Activated effector memory CD4-positive, alpha-beta T cell treated with anti-CD3 and anti-CD28 coated beads, Interleukin-2, amount 50 U/mL, for 16 hours (primary cell): ENCODE results near the gene PTPRN2.

Source experiments
- DNase-seq: peaks from one replicate; pipeline ENCODE4 v3.0.0-alpha.2; 2020

PTPRN2 gene

DNA sequence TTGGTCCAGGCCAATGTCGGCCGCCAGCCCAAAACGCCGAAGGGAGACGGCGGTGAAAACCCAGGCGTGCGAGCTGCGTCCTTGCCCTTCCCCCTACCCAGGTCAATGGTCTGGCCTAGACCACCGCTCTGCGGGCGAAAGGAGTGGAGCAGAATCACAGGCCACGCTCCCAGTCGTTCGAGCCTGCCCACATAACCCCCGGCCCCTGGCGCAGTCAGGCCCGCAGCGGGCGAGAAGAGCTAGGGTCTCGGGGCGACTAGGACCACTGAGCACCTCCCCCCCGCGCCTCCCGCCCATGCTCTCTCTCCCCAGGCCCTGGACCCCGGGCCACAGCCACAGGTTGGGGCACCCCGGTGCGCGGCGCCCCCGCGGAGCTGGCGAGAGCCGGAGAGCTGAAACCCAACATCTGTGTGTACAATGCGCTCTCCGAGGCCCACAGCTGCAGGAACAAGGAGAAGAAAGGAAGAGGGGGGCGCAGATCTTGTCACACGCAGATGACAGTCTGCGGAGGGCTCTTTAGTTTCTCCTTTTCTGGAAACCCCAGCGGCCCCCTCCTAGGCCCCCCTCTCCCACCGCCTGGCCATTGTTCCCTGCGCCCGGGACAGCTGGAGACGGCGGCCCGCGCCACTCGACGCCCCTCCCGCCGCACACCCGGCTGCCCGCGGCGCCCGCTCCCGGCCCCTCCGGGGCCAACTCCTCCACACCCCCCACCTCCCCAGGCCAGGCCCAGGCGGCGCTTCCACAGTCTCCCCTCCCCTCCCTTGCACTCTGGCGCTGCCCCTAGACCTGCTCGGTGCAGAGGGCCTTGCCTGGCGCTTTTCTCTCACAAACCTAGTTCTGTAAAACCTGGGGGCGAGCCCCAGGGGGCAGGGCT lies 895.8 kb downstream of the PTPRN2 start:
- peak; percentile 61 for DNase-seq

DNA sequence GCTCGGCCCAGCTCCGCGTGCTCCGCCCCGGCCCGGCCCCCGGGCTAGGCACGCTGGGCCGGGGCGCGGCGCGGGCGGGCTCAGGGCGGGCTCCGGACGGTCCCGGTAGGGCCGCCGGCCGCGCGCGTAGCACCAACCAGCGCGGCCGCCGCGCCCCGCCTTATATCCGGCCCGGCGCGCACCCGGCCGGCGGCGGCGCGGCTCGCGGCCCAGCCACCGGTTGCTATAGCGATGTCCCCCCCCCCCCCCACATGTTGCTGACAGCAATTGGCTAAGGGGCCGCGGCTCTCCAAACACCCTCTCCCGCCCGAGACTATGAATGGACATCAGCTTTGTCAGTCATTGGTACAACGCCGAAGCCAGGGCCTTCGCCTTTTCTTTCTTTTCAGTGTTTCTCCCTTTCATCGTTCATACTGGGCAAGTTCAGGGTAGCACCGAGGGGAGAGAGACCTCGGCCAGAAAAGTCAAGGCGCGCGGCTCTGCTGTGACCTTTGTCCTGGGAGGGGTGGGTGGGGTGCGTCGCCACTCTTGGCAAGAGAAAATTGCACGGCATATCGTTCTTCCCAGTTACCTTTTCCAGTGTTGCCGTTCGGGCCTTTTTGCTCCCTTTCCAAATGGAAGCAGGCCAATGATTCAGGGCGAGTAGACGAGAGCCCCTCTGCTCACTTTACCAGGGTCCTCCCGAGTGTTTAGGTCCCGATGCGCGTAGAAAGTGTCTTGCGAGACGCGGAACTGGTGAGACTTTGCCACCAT lies 896.6 kb downstream of the PTPRN2 start:
- DNase-seq, result peak; percentile 59

DNA sequence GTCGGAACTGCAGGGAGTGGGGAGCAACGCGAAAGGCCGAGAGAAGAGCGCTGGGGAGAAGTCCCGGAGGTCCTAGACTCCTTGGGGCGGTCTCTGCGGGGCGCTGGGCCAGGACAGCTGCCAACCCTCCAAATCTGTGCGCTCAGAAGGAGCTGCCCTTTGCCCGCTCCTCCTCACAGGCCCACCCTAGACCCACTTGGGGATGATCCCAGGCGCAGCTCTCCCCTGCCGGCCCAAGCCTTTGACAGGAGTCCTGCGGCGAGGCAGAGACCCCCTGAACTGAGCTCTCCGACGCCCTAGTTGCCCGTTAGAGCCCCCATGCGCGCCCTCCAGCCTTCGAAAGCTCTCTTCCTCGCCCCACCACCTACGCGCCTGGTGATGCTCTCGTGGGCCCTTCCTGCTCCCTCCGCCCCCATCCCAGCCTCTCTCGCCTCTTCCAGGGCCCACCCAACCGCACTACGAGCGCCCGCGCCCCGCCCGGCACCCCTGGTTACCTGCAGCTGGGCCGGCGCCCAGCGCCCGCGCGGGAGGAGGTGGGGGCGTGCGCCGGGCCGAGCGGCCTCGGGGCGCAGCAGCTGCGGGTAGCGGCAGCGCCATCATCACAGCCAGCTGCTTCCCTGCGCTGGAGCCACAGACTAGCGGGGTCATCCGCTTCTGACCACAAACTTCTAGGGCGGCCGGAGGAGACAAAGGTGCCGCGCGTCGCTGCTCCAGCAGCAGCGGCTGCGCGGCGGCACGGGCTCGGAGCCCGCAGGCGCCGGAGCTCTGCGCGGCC lies 897.4 kb downstream of the PTPRN2 start:
- DNase-seq, result peak; percentile 61

DNA sequence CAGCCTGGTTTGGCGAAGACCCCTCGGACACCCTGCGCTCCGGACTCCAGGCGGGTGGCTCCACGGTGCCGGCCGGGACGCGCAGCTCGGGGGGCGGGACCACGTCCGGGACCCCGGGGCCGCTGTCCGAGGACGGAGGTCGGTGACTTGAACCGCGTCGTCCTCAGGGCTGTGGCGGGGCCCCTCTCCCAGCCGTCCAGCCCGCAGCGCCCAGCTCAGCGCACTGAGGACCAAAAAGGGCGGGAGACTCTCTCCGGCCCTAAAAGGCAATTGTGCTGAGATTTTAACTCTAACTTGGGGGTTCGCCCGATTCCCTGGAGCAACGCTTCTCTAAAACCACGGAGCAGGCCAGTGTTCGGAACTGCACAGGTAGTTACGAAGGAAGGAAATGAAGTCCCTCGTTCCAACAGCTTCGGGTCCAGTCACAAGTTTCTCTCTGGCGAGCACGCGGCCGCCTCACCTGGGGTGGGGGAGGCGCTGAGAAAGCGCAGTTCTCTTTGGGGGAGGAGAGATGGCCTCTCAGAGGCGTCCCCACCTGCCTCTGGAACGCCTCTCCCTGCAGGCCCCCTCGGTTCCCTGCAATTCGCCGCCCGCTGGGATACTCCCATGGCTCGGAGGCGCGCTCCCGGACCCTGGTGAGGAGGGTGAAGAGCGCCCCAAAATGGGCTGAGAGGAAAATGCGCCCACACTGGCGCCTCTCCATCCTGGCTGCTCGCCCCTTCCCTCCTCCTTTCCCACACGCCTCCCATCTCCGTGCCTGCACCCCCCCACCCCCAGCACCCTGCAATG lies 898.2 kb downstream of the PTPRN2 start:
- peak; percentile 58 for DNase-seq

DNA sequence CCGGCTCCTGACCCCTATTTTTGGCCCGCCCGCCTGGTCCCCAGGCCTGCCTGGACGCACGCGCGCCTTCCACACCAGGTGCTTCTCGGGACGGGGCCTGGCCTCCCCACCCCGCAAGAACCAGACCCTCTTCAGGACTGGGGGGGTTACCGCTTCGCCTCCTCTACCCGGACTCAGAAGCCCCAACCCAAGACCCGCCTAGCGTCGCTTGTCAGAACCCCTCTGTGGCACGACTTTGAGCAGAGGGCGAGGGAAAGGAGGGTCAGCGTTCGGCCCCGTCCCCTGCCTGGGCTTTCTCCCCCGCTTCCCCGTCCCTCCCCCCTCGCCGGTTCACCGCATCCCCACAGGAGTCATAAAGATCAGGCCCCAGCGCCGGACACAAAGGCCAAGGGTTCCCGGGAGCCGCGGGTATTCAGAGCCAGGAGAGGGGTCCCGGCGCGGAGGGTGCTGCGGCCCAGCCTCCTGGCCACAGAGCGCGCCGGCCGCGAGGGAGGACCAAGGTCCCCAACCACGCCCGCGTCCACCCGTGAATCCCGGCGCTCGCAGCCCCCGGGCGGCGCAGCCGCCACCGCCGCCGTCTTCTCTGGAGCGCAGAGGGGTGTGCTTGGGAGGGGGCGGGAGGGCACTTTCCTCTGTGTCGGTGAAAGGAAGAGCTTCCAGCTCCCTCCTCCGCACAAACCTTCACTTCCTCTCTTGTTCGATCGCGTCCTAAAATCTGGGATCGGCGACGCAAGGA lies 898.9 kb downstream of the PTPRN2 start:
- peak; percentile 55 for DNase-seq

DNA sequence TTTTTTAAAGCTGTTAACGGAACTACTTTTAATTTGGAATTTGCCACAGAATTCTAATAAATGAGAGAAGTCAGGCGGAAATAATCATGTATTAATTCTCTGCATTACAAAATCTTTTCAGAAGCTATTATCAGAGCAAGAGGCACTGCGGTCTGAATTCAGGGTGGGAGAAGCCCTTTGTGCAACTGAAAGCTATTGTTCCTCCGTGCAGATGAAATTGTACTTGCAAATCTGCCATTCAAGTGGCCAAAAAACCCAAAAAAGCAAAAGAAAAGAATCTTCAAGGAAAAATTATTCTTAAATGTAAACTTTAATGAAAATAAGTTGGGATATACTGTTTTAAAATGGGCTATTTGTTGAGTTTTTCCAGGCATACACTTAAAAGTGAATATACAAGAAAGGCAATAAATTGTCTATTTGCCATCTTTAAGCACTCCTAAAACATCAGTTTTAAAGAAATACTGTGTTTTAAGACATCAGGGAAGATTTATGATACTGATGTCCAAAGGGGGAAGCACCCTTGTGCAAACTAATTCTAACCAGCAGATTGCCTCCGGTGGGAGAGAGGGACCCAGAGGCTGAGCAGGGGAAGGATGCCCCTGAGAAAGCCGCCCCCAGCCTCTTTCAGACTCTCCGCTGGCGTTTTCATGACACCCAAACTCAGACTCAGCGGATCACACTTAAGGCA lies 899.6 kb downstream of the PTPRN2 start:
- DNase-seq, result no peak

DNA sequence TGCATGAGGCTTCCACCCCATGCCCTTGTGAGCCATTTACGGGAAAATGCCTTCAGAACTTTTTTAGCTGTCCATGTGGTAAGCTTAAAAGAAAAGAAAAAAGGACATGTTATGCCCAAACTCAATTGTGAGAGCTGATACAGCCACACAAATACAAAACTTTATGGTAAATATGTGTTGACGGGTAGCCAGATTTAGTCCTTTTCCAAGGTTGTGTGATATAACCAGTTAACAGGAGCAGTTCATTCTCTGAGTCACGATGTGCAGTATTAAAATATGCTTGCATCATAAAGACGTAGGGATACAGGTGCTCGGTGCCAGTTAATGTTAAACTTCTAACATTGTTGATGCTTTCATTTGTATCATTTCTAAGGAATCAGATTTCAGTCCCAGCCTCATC lies 900.5 kb downstream of the PTPRN2 start:
- DNase-seq, result peak; percentile 12

DNA sequence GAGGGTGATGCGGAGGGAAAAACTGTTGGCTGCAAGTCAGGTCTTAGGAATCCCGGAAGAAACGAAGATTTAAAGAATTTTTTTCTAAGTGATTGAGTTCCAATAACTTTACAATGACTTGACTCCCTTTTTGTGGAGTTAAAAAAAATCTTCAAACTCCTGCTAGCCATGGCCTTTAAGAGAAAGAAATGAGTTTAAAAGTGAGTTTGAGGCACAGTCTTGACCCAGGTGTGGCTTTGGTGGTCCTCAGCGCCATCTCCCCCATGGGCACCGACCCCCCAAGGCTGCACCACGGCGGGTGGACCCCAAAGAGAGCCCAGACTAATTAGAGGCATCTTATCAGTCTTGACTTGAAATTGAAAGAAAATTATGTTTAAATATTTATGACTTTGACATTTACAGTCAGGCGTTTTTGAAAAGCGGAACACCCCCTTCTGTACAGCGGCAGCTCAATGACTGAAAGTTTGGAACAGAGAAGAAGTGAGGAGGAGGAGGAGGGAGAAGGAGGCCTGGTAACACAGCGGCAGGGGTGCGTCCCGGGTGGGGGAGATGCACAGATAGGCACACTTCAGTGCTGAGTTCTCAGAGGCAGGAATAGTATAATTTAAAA lies 901.2 kb downstream of the PTPRN2 start:
- DNase-seq, result peak; percentile 24

DNA sequence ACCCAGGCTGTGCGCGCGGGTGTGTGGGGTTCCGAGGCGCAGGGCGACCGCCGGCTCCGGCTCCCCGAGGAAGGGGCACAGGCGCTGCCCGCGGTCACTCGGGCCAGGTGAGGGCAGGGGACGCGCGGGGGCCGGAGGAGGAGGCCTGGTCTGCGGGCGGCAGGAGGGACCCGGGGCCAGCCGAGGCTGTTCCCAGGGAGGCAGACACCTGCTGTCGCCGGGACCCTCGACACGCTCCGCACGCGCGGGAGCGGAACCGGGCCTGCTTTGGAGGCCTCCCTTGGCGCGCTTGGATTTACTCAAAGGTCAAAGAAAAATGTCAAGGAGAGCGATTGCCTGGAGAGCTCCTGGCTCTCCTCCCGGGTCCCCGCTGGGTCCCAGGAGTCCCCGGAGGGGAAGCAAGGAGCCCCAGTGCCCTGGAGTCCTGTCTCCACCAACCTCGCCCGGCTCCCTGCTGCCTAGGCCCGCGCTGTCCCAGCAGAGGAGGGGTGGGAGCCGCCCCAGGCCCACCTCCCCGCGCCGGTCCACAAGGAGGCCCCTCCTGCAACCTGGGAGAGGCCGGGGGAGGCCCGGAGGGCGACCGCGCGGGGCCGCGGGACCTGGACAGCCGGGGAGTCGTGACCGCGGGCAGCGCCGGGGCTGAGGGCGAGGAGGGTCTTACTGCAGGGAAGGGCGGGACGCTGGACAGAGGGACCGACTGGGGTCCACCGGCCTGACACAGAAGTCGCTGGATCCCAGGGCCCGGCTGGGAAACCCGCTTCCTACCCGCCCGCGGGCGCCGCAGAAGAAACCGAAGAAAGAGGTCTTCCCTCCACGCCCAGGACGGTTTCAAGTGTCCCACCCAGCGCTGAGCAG lies 902.0 kb downstream of the PTPRN2 start:
- DNase-seq, result peak; percentile 57

DNA sequence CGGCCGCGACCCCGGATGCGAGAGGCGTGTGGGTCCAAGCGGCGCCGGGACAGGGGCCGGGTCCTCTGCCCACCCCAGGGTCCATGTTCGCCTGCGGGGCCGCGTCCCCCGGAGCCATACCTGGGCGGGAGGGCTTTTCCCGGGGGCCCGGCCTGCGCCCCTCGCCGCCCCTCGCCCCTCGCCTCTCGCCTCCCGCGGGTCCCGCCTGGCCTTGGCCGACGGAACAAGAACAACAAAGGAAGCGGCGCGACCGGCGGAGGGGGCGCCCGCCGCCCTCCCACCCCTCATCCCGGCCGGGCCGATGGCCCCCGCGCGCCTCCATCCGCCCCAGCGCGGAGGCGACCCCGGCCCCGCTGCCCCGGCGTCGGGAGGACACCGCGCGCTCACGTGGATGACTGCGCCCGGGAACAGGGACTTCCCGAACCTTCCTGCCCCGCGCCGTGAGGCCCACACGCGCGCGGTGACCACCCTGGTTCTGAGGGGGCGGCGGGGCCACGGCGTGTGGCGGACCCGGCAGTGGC lies 902.7 kb downstream of the PTPRN2 start:
- no peak for DNase-seq

DNA sequence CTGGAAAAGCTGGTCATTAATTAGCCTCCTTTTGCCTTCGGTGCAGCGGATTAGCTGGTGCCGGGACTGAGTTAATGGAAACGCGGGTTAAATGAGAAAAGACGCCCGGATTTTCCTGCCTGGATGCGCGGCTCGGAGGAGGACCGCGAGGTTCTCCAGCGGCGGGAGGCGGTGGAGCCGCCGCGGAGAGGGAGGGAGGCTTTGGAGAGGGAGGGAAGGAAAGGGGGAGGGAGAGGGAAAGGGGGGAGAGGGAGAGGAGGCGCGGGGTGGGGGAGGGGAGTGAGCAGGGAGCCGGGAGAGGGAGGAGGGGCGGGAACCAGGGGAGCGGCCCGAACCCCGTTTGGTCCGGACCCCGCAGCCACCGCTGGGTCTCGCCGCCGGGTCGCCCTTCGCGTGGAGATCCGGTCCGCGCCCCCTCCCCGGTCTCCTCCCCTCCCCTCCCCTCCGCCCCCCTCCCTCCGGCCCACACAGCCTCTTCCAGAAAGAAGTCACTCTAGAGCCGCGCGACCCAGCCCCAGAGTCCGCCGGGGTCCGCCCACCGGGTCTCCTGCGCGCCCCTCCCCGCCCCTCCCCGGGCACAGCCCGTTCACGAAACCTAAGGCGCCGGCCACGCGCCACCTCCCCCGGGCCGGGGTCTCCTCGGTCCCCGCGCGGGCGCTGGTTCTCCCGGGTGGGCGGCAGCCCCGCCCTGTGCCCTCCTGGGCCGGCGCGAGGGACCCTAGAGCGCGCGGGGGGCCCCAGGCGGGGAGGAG lies 903.3 kb downstream of the PTPRN2 start:
- DNase-seq, result peak; percentile 61

DNA sequence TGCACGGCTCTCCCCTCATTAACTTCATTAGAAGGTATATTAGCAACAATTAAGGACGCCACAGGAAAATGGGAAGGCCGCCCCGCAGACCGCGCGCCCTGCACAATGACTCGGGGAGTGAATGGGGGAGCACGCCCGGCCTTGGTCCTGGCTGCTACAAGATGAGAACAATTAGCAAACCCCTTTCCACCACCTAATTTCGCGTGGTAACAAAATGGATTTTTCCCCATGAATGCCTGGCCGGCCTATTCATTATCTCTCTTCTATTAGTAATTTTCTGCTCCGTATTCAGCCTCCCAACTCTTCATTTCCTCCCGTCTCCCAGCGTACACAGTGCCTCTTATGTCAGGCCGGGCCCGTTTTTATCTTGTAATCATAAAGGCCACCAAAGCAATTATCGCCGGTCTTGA lies 903.9 kb downstream of the PTPRN2 start:
- DNase-seq, result peak; percentile 52

DNA sequence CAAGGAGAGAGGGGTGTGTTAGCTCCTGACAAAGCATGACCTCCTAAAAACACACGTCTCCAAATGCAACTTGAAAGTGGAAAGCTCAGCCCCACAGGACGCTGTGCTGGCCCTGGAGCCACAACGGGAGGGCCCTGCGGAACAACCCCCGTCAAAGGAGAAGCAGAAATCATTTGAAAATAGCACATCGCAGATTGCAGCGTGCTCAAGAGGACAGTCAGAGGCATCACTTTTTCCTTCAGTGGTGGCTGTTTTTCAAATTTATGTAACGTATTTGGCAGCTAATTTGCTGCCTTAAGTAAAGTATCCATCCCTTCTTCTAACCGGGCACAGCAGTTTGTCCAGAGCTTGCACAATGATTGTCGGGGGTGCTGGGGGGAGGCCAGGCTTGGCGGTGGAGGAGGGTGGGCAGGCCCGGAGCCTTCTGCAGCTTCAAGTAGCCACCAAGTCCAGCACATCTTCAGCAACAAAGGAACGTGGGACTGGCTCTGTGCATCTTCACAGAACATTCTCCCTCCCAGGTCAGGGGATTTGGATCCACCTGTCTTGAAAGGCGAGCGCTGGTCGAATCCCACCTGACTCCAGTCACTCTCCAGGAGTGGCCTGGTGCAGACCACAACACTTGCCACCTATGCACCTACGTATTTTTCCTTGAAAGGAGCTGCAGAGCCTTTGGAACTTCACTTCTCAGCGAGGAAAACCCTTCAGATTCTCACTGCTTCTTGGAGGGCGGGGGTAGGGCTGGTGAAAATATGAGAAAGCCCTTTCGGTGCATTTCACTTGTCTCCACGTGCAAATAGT lies 904.5 kb downstream of the PTPRN2 start:
- DNase-seq, result peak; percentile 28

DNA sequence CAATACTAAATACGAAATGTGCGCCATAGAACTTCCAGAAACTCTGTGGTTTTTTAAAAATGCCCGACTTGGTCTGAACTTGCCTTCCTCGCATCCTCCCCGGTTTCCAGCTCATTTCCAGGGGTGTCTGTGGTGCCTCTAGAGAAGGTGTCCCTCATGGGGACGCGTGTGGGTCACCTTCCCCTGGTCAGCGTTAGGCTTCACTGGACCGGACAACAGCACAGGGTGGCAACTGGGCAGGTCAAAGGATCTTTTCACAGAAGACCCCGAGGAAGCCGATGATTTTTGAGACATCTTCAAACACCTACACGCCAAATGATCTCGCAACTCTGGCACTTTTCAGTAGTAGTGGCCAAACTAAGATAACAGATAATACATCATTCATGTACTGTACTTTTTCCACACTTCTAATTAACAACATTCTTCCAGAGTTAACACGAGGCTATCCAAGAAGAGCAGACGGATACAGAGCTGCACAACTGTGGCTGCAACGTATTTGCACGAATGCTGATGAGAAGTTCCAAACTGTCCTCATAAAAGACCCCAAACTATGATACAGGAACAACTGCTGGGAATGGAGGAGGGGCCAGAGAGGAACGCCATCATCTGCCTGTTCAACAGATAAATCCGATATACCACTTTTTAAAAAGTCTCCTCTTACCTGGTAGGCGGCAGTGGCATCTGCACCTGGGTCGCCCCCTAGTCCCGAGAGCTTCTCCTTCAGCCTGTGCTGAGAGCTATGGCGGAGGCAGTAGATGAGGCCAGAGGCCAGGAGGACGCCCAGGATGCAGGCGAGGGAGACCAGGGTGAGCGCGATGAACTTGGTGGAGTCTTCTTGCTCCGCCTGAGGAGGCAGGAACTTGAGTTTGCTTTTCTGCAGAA lies 905.3 kb downstream of the PTPRN2 start:
- peak; percentile 45 for DNase-seq

DNA sequence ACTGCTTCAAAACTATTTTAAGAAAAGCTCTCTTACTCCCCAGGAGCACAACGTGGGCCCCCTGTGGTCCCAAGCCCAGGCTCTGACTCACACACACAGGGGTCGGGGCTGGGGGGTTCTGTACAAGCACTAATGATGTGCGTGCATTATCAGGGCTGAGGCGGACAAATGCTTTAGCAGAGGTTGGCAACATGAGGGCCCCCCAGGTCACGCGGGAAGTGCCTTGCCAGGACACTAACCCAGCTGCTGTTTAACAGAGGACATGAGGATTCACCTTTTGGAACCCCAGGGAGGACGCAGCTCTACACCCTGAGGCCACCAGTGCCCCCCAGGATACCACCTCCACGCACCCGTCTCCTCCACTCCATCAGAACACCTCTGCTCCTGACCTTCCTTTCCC lies 908.0 kb downstream of the PTPRN2 start:
- peak; percentile 58 for DNase-seq

DNA sequence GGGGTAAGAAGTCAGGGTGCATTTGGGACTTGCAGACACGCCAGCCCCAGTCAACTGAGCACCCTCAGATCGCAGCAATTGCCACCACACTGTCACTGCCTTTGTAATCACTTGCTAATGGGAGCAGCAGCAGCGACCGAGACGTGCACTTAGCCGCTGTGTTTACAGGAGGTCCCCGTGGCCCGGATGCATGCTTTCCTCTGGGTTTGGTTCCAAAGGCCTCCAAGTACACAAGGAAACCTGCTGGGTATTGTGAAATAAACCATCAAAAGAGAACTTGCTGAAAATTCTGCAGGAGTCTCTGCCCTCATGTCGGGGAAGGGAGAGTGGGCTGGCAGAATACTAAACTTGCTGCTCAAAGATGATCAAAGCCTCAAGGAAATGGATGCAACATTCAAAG lies 909.1 kb downstream of the PTPRN2 start:
- peak; percentile 41 for DNase-seq
